Esophagus squamous epithelium (tissue), 5 donors: ENCODE measurements around the gene TP53I13. TPM values are rescaled to one million over a fixed set of nuclear protein-coding genes. Genes with fewer than 3 reads are reported as not detected.
A peak's percentile ranks its signal among the peaks of the same experiment; 100 is the strongest.

Experiments used
- DNase-seq: peaks from one replicate; lab custom pipeline; 2025; lab: John Stamatoyannopoulos, UW
- H3K27ac ChIP-seq, 4 donors: fragments of 200-600 bp; sonication (generic); one replicate each; pipeline ENCODE4 v1.5.1; 2016 to 2019; ENCODE audit warnings: mild to moderate bottlenecking in 1 of 4
- H3K27me3 ChIP-seq, 4 donors: fragments of 200-600 bp; sonication (generic); 1 replicate in 3 of 4; 2 replicates in 1 of 4; pipeline versions ENCODE4 v1.5.1 to v1.6.0; 2017 to 2021; ENCODE audit warnings: antibody characterized with exemption in 1 of 4
- H3K36me3 ChIP-seq, 3 donors: fragments of 200-600 bp; sonication (generic); one replicate each; pipeline ENCODE4 v1.5.1; 2016 to 2019
- H3K4me1 ChIP-seq, 3 donors: fragments of 200-600 bp; sonication (generic); one replicate each; pipeline ENCODE4 v1.5.1; 2017 to 2019
- H3K4me3 ChIP-seq, 4 donors: fragments of 200-600 bp; sonication (generic); 1 replicate in 3 of 4; 2 replicates in 1 of 4; pipeline ENCODE4 v1.5.1; 2016 to 2019; ENCODE audit warnings: mild to moderate bottlenecking in 2 of 4, moderate library complexity in 1 of 4
- H3K9me3 ChIP-seq, 3 donors: fragments of 200-600 bp; sonication (generic); one replicate each; pipeline ENCODE4 v1.5.1; 2016 to 2019
- CTCF ChIP-seq, 6 experiments: fragments of 450-650 bp in 4 of 6; fragments of 200-600 bp in 2 of 6; sonication (generic) in 2 of 6; IDR thresholded peaks; one replicate each; pipeline ENCODE4 v1.5.1; 2016 to 2019; ENCODE audit warnings: antibody characterized with exemption in 6 of 6, mild to moderate bottlenecking in 4 of 6, moderate library complexity in 4 of 6
- POLR2A ChIP-seq, 4 donors: fragments of 450-650 bp; IDR thresholded peaks; one replicate each; pipeline ENCODE4 v1.6.1; 2017; ENCODE audit warnings: antibody characterized with exemption in 4 of 4, mild to moderate bottlenecking in 4 of 4, moderate library complexity in 3 of 4
- WGBS, 2 donors: methylation state at CpG; one replicate each; pipeline ENCODE4 v1.1.5; 2018; 5-methylcytosine and 5-hydroxymethylcytosine counted together
- intact Hi-C: fragments of 100-400 bp; cut with DNase I; formaldehyde crosslinking; loops from one replicate; pipeline ENCODE4 v1.15.0; 2022
- total RNA-seq, 4 donors: library from RNA; depleted of rRNA; stranded (reverse); fragments of >200 nt; gene quantifications; one replicate each; pipeline ENCODE4 v1.1.0, GENCODE V29; 2016
- donor health status: DM: yes; HTN: yes; CAD: no.

TP53I13 gene
- total RNA-seq, 4 donors from 2014 or later, result 11.8 to 34.9 (median 21.8) TPM

- intact Hi-C loops, result no loop called here
- H3K27ac ChIP-seq, result peak overlapping the region; percentile 91 to 95 (median 92)
- peak overlapping the region in 3 of 4 donors; percentile 51 to 91 (median 74) for H3K4me3 ChIP-seq
- no peaks in the 10 kb centered on the region for H3K27me3 ChIP-seq
- DNase-seq, result no peak
- no peaks in the 10 kb centered on the region for H3K36me3 ChIP-seq
- 11 to 17% methylated on average over 6 to 12 of the region's 25 CpGs for WGBS, 2 donors
- H3K9me3 ChIP-seq, result no peaks in the 10 kb centered on the region
- H3K4me1 ChIP-seq, result peaks cover 51 to 88% (median 61%) of the 10 kb centered on the region in 3 donors
- TF ChIP-seq CTCF (IDR thresholded peaks at IDR 0.05), result peak; percentile 89 to 97 (median 94)
- no peak for TF ChIP-seq POLR2A (IDR thresholded peaks at IDR 0.05)
Measured at GRCh38 chr17:29591737-29592608, 23.5 kb downstream of the TP53I13 start.

- Histone ChIP-seq H3K4me3 (peak within 1 kb of the TSS; percentile 51 to 91 (median 66)), H3K27ac (peak within 1 kb of the TSS; percentile 91 to 95 (median 92)), H3K9me3 (no peaks in the 10 kb centered on the region), H3K4me1 (peaks cover 41 to 87% (median 53%) of the 10 kb centered on the region in 3 donors), H3K27me3 (no peaks in the 10 kb centered on the region), H3K36me3 (no peaks in the 10 kb centered on the region)
- no peak for DNase-seq
- intact Hi-C loops, result no loop called here
- TF ChIP-seq CTCF (IDR thresholded peaks at IDR 0.05), result no peak
- no peak for TF ChIP-seq POLR2A (IDR thresholded peaks at IDR 0.05)
- 3 to 7% methylated on average over 3 to 11 of the region's 96 CpGs for WGBS, 2 donors
Measured at GRCh38 chr17:29592850-29593551, 24.5 kb downstream of the TP53I13 start, which contains the start of gene ANKRD13B. Gene ANKRD13B, plus strand, starts transcription at chr17:29593132. Its CDS starts 490 bp downstream, at chr17:29593622.

GRCh38 chr17:29593591-29594518 is 25.4 kb downstream of the TP53I13 start:
- Histone ChIP-seq H3K36me3 (no peaks in the 10 kb centered on the region), H3K4me3 (peak overlapping the region; percentile 51 to 85 (median 66)), H3K27ac (peak overlapping the region in 3 of 4 donors; percentile 32 to 59 (median 55)), H3K27me3 (no peaks in the 10 kb centered on the region), H3K9me3 (no peaks in the 10 kb centered on the region), H3K4me1 (peaks cover 37 to 78% (median 46%) of the 10 kb centered on the region in 3 donors)
- peak in 2 of 6 experiments; percentile 17 to 27 for TF ChIP-seq CTCF (IDR thresholded peaks at IDR 0.05)
- TF ChIP-seq POLR2A (IDR thresholded peaks at IDR 0.05), result no peak
- 10 to 26% methylated on average over 8 to 11 of the region's 64 CpGs for WGBS, 2 donors
- intact Hi-C loops, result no loop called here
- DNase-seq, result no peak

GRCh38 chr17:29594519-29595090 is 26.1 kb downstream of the TP53I13 start:
- H3K4me3 ChIP-seq, result peak overlapping the region in 1 of 4 donors; percentile 74
- H3K36me3 ChIP-seq, result no peaks in the 10 kb centered on the region
- no peaks in the 10 kb centered on the region for H3K9me3 ChIP-seq
- TF ChIP-seq POLR2A (IDR thresholded peaks at IDR 0.05), result no peak
- TF ChIP-seq CTCF (IDR thresholded peaks at IDR 0.05), result no peak
- peaks cover 37 to 77% (median 46%) of the 10 kb centered on the region in 3 donors for H3K4me1 ChIP-seq
- no peaks in the 10 kb centered on the region for H3K27me3 ChIP-seq
- H3K27ac ChIP-seq, result no peak overlapping the region
- intact Hi-C loops, result no loop called here
- DNase-seq, result no peak
- WGBS, 2 donors, result 82 to 83% methylated on average over 4 to 10 of the region's 11 CpGs
